HT1080 (cell line): ENCODE results near the gene SYT14. TPM values are rescaled to one million over a fixed set of nuclear protein-coding genes. Genes with fewer than 3 reads are reported as not detected.
A peak's percentile ranks its signal among the peaks of the same experiment; 100 is the strongest.

Experiments
- DNase-seq: peaks from one replicate; pipeline ENCODE4 v3.0.0-alpha.2; 2015; ENCODE audit warnings: low read depth
- total RNA-seq: library from RNA; depleted of rRNA; stranded (reverse); fragments of >200 nt; shearing (Covaris generic); gene quantifications from 2 replicates; pipeline ENCODE4 v1.2.3, GENCODE V29; 2014; rRNA removed

The SYT14 gene
- total RNA-seq, 1 experiment from 2014 or later = 8.3 TPM

DNA sequence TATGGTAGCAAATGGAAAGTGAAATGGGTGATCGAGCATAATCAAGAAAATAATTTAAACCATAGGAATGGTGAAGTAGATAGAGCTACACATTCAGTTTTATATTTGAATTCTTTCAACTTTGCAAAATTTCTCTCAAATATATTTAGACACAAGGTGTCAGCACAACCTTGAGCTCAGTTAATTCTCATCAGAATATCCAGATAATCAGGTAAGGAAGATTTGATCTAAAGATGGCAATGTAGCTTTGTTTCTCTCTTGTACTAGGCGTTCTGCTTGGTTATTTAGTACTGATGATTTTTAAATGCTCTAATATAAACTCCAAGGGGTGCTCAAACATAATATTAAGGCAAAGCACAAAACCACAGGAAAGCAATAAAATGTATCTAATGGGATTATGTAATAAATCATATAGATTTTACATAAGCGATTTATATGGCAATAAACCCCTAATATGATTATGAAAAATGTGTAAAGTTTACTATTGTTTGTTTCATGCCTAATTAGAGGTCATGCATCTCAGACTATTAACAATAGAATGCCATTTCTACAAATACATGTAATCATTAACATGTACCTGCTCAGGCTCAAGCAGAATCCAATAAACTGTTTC lies 262.2 kb downstream of the SYT14 start:
- no peak for DNase-seq

DNA sequence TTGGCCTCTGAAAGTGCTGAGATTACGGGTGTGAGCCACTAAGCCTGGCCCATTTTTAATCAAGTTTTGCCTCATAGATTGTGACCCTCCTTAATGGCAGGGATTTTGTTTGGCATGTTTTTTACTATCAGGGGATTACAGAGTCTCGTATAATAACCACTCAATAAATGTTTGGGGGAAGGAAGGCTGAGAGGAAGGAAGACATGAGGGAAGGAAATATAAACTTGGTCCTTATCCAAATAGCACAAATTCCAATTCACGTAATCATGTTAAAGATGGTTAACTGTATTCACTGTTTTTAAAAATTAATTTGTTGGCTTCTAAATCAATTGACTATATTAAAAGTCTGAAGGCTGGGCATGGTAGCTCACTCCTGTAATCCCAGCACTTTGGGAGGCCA lies 263.7 kb downstream of the SYT14 start:
- DNase-seq = peak; percentile 8

DNA sequence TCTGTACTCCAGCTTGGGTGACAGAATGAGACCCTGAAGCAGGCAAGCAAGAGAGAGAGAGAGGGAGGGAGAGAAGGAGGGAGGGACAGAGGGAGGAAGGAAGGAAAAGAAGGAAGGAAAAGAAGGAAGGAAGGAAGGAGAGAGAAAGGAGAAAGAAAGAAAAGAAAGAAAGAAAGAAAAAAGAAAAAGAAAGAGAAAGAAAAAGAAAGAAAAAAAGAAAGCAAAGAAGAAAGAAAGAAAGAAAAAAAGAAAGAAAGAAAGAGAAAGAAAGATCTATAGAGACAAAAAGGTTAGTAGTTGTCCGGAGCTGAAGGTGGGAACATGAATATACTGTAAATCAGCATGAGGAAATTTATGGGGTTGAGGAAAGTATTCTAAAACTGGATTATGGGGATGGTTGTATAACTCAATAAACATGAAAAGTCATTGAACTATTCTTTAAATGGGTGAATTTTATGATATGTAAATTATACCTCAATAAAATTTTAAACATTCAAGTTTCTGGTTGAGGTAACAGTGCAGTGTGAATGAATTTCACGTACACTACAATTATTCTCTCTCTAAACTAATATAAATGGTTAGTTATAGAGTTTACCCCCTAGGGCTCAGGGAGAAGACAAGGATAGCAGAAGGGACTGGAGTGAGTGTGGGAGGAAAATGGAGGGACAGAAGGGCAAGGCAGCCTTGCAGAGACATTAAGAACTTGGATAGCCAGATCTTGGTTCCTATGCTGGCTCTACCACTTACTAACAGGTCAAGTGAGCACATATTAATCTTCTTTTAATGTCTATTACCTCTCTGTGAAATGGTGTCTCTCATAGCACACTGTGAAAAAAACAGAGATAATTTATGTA lies 269.8 kb downstream of the SYT14 start:
- no peak for DNase-seq

DNA sequence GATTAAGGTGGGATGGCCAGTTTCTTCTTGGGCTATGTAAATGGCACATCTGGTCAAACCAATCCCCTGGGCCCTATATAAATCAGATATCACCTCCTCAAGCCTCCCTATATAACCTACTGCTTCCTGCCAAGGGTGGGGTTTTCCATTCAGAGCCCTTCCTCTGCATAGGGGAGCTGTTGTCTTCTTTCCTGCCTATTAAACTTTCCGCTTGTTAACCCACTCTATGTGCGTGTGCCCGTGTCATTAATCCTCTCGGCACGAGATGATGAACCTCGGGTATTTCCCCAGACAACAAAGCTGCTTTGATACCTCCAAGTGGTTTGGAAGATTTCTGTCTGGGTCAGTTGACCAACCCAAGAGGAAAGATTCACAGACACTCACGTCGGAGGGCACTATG lies 275.3 kb downstream of the SYT14 start:
- no peak for DNase-seq

DNA sequence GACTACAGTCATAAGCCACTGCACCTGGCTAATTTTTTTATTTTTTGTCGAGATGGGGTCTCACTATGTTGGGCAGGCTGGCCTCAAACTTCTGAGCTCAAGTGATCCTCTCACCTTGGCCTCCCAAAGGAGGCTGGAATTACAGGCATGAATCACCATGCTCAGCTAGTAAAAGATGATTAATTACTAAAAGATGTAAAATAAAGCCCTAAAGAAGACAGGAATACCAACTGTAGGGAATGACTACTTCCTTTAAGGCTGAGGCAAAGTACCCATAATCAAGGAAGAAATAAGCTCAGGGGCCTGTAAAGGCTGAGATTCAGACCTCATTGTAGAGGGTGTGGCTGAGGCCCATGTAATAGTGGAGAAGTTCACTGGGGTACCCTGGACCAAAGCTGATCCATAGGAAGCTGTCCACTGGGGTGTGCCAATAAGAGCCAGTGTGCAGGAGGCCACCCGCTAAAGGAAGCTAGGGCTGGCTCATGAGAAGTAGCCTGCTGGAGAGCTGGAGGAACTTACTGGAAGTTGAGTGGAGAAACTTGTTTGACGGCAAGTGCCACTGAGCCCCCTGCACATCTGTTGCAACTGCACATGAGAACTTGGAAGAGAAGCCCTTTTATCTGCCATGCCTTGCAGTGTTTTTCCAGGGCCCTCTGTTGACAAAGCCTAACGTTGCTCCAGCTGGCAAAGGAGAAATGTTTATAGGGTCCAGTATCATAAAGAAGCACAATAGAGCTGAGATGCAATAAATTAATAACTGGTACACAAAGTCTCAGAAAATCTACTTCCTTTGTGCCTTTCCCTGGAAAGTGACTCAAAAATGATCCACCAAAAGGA lies 276.8 kb downstream of the SYT14 start:
- peak; percentile 27 for DNase-seq

DNA sequence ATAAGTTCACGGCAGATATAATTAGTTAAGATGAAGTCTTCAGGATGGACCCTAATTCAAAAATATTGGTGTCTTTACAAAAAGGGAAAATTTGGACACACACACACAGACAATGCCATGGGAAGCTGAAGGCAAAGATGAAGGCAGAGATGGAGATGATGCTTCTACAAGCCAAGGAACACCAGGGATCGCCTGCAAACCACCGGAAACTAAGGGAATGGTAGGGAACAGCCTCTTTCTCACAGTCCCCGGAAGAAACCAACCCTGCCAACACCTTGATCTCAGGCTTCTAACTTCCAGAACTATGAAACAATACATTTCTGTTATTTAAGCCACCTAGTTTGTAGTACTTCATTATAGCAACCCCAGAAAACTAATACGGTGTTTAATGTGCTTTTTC lies 279.5 kb downstream of the SYT14 start:
- DNase-seq = no peak

DNA sequence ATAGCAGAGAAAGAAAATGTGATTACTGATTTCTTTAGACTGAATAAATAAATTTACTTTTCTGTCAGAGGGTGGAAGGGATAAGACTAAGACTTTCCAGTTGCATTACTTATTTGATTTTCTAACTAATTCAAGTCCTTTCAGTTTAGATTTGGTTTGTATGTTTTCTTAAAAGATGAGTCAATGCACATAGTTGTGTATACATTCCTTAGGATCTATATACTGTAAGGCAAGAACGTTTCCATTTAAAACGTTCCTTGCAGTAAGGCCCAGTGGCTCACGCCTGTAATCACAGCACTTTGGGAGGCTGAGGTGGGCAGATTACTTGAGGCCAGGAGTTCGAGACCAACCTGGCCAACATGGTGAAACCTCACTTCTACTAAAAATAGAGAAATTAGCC lies 280.0 kb downstream of the SYT14 start:
- DNase-seq = no peak

Other genes starting within 250 kb of the SYT14 start
- 45.4 and 45.9 TPM in 2 replicates for gene HSD11B1, start 233.4 kb upstream of the SYT14 start, total RNA-seq
- not detected in 2 replicates for gene TRAF3IP3, start 182.2 kb upstream of the SYT14 start, total RNA-seq
- gene C1orf74, start 153.7 kb upstream of the SYT14 start, total RNA-seq = 3.9 and 4.5 TPM in 2 replicates
- gene IRF6, start 132.1 kb upstream of the SYT14 start, total RNA-seq = 0.05 TPM in 1 of 2 replicates, not detected in the other
- gene UTP25, start 110.2 kb upstream of the SYT14 start, total RNA-seq = 12.4 and 12.5 TPM in 2 replicates